Activated T-helper 2 cell treated with anti-CD3 and anti-CD28 coated beads, Interferon-gamma antibody, Interleukin-2, Interleukin-4, amounts not matched to agents 10 μg/mL and 5 μg/mL and 100 μg/mL, durations not matched to agents 14 hours and 24 hours and 36 hours (primary cell): ENCODE results near the gene EZH2. TPM values are rescaled to one million over a fixed set of nuclear protein-coding genes. Genes with fewer than 3 reads are reported as not detected.

Source experiments
- DNase-seq: peaks from one replicate; pipeline ENCODE4 v3.0.0; 2021; ENCODE audit warnings: low spot score
- H3K27ac Mint-ChIP-seq: one replicate; pipeline ENCODE4 v1.8.0; 2021; ENCODE audit warnings: mixed read lengths
- H3K27me3 Mint-ChIP-seq: one replicate; pipeline ENCODE4 v1.8.0; 2021; ENCODE audit warnings: low read depth, mixed read lengths
- H3K36me3 Mint-ChIP-seq: one replicate; pipeline ENCODE4 v1.8.0; 2021; ENCODE audit warnings: low read depth, mixed read lengths
- H3K4me1 Mint-ChIP-seq: one replicate; pipeline ENCODE4 v1.8.0; 2021; ENCODE audit warnings: low read depth, mixed read lengths
- H3K4me3 Mint-ChIP-seq: one replicate; pipeline ENCODE4 v1.8.0; 2021; ENCODE audit warnings: low read depth, mild to moderate bottlenecking, moderate library complexity, mixed read lengths
- H3K9me3 Mint-ChIP-seq: one replicate; pipeline ENCODE4 v1.8.0; 2021; ENCODE audit warnings: mixed read lengths
- intact Hi-C: fragments of 100-400 bp; cut with micrococcal nuclease; formaldehyde crosslinking; loops from one replicate; pipeline ENCODE4 v1.15.1; 2023
- total RNA-seq: library from RNA; stranded (reverse); gene quantifications from 2 replicates; pipeline ENCODE4 v1.2.3, GENCODE V29; 2022

EZH2 gene
- total RNA-seq, 1 donor from 2014 or later: 91.0 TPM

GRCh38 chr7:148814922-148815559 lies 69.0 kb downstream of the EZH2 start:
- no peaks in the 10 kb centered on the region for H3K9me3 Mint-ChIP-seq
- H3K4me3 Mint-ChIP-seq: no peak overlapping the region
- no peaks in the 10 kb centered on the region for H3K27me3 Mint-ChIP-seq
- DNase-seq: no peak
- peaks cover 3% of the 10 kb centered on the region for H3K4me1 Mint-ChIP-seq
- intact Hi-C loops: no loop called here
- H3K27ac Mint-ChIP-seq: no peak overlapping the region
- H3K36me3 Mint-ChIP-seq: peaks cover 88% of the 10 kb centered on the region

- peak overlapping the region; percentile 50 for H3K27ac Mint-ChIP-seq
- intact Hi-C loops: no loop called here
- H3K4me3 Mint-ChIP-seq: no peak overlapping the region
Observed at GRCh38 chr7:148813890-148814289, 70.2 kb downstream of the EZH2 start.

DNA sequence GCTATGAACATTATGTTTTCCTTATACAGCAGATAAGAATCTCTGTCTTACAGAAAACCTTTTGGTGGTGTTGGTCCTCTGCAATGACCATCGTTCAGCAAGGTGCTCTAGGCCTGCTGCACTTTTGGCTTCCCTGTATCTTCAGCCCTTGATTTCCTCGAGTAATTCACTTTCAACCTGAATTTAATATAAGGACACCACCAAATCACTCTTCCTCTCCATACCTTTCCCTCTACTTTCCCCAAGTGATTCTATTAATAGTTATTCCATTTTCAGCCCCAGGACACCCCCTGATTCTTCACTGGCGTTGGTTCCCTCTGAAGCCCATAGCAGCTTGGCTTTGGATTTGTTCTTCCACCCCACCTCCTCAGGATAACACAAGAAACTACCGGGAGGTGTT lies 72.2 kb downstream of the EZH2 start:
- Mint-ChIP-seq H3K36me3 (peaks cover 91% of the 10 kb centered on the region), H3K4me1 (peaks cover 3% of the 10 kb centered on the region), H3K4me3 (no peak overlapping the region), H3K9me3 (no peaks in the 10 kb centered on the region), H3K27ac (peak overlapping the region; percentile 13), H3K27me3 (no peaks in the 10 kb centered on the region)
- DNase-seq: no peak
- intact Hi-C loops: no loop called here

More at GRCh38 chr7:148813890-148814289, 70.2 kb downstream of the EZH2 start:
- no peak for DNase-seq
- H3K9me3 Mint-ChIP-seq: no peaks in the 10 kb centered on the region
- H3K36me3 Mint-ChIP-seq: peaks cover 88% of the 10 kb centered on the region
- peaks cover 3% of the 10 kb centered on the region for H3K4me1 Mint-ChIP-seq
- H3K27me3 Mint-ChIP-seq: no peaks in the 10 kb centered on the region

- no peak for DNase-seq
- no peaks in the 10 kb centered on the region for H3K27me3 Mint-ChIP-seq
- no peak overlapping the region for H3K4me3 Mint-ChIP-seq
- H3K4me1 Mint-ChIP-seq: peaks cover 3% of the 10 kb centered on the region
- peaks cover 91% of the 10 kb centered on the region for H3K36me3 Mint-ChIP-seq
- H3K27ac Mint-ChIP-seq: peak overlapping the region; percentile 15
- intact Hi-C loops: no loop called here
- H3K9me3 Mint-ChIP-seq: no peaks in the 10 kb centered on the region
Observed at GRCh38 chr7:148809856-148810255, 74.2 kb downstream of the EZH2 start.

DNA sequence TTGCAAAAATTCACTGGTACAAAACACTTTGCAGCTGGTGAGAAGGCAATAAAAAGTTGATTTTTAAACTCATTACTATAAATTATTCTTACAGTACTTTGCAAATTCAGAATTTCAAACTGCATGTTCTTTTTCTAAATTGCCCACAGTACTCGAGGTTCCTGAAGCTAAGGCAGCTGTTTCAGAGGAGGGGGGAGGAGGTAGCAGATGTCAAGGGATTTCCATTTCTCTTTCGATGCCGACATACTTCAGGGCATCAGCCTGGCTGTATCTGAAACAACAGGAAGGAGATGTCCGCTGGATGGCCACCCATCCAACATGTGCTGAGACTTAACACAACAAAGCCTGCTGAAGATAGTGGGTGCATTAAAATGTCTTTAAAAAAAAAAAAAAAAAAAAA lies 76.7 kb downstream of the EZH2 start:
- intact Hi-C loops: no loop called here
- Mint-ChIP-seq H3K36me3 (peaks cover 69% of the 10 kb centered on the region), H3K27ac (no peak overlapping the region), H3K4me1 (no peaks in the 10 kb centered on the region), H3K4me3 (no peak overlapping the region), H3K27me3 (no peaks in the 10 kb centered on the region), H3K9me3 (no peaks in the 10 kb centered on the region)
- DNase-seq: no peak

DNA sequence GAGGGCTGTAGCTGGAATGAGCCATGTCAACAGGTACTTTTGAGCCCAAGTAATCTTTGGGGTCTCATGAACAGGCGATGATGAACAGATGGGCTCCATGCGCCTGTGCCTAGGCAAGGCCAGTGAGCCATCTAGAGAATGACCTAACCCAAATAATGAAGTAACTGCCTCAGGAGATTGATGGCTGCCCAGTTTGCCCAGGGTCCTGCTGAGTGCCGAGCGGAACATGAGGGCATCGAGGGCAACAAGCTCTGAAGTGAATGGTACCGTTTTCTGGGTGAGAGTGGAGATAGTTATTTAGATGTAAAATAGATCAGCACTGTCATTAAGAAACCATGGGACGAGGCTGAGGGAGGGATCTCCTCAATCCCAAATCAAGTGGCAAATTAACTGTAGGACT lies 77.9 kb downstream of the EZH2 start:
- Mint-ChIP-seq H3K36me3 (peaks cover 66% of the 10 kb centered on the region), H3K27ac (no peak overlapping the region), H3K9me3 (no peaks in the 10 kb centered on the region), H3K4me3 (no peak overlapping the region), H3K4me1 (no peaks in the 10 kb centered on the region), H3K27me3 (no peaks in the 10 kb centered on the region)
- DNase-seq: no peak
- intact Hi-C loops: no loop called here

- no peaks in the 10 kb centered on the region for H3K4me1 Mint-ChIP-seq
- peak overlapping the region; percentile 34 for H3K27ac Mint-ChIP-seq
- no peaks in the 10 kb centered on the region for H3K27me3 Mint-ChIP-seq
- H3K4me3 Mint-ChIP-seq: no peak overlapping the region
- no peak for DNase-seq
- H3K36me3 Mint-ChIP-seq: peaks cover 64% of the 10 kb centered on the region
- H3K9me3 Mint-ChIP-seq: no peaks in the 10 kb centered on the region
- intact Hi-C loops: no loop called here
Observed at GRCh38 chr7:148804343-148805235, 79.5 kb downstream of the EZH2 start.

DNA sequence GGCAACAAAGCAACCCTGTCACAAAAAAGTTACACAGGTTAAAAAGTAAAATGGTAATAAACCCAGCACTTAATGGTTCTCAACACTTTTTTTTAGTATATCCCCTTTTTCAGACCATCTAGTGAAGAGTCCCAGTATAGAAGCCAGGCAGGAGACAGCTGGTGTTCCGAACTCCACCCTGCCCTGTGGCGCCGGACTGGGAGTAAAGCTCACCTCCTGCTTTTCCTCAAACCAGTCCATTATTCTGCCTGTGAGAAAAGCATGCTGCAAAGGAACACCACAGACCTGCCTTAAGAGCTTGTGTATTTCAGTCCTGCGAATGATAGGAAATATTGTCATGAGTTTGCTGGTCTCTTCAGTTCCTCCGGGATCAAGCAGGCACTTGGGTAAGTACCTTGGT lies 81.0 kb downstream of the EZH2 start:
- Mint-ChIP-seq H3K4me3 (no peak overlapping the region), H3K4me1 (no peaks in the 10 kb centered on the region), H3K36me3 (peaks cover 64% of the 10 kb centered on the region), H3K9me3 (no peaks in the 10 kb centered on the region), H3K27me3 (no peaks in the 10 kb centered on the region), H3K27ac (no peak overlapping the region)
- DNase-seq: no peak
- intact Hi-C loops: no loop called here

DNA sequence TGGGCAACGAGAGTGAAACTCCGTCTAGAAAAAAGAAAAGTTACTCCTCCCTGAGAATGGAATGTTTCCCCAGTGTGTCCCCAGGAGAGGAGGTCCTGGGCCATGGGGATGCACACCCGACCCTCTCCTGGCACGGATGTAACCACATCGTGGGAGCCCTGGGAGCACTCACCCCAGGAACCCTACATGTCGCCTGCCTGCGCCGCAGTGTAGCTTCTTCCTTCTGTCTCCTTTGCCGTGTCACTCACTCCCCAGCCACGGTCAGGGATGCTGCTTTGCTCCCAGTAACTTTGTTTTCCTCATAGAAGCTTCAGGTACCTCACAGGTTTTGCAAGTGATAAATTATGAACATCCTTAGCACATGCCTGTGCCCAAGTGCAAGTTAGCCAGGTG lies 82.0 kb downstream of the EZH2 start:
- no peaks in the 10 kb centered on the region for H3K27me3 Mint-ChIP-seq
- H3K9me3 Mint-ChIP-seq: no peaks in the 10 kb centered on the region
- no peak overlapping the region for H3K4me3 Mint-ChIP-seq
- peaks cover 58% of the 10 kb centered on the region for H3K36me3 Mint-ChIP-seq
- intact Hi-C loops: no loop called here
- no peak overlapping the region for H3K27ac Mint-ChIP-seq
- no peak for DNase-seq
- H3K4me1 Mint-ChIP-seq: no peaks in the 10 kb centered on the region

DNA sequence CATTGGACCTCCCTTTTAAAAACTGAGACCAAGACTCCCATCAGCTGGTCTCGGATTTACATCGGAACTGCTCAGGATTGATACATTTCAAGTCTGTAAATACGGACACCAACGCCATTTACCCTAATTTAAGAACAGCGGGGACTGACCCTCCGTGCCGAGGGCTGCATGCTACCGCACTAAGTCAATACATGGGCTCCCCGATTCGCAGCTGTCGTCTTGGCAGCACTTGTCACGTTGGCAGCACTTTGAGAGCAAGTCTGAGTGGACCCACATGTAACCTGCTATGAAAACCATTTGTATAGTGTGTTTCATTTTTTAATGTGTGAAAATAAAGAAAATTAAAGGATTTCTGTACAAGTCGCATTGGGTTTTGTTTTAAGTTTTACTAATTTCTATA lies 83.4 kb downstream of the EZH2 start:
- DNase-seq: no peak
- H3K4me3 Mint-ChIP-seq: no peak overlapping the region
- H3K27me3 Mint-ChIP-seq: no peaks in the 10 kb centered on the region
- intact Hi-C loops: no loop called here
- peaks cover 56% of the 10 kb centered on the region for H3K36me3 Mint-ChIP-seq
- no peaks in the 10 kb centered on the region for H3K4me1 Mint-ChIP-seq
- H3K9me3 Mint-ChIP-seq: no peaks in the 10 kb centered on the region
- no peak overlapping the region for H3K27ac Mint-ChIP-seq

GRCh38 chr7:148799893-148800555 lies 84.1 kb downstream of the EZH2 start:
- no peak for DNase-seq
- Mint-ChIP-seq H3K4me1 (no peaks in the 10 kb centered on the region), H3K27ac (no peak overlapping the region), H3K36me3 (peaks cover 57% of the 10 kb centered on the region), H3K27me3 (no peaks in the 10 kb centered on the region), H3K4me3 (no peak overlapping the region), H3K9me3 (no peaks in the 10 kb centered on the region)
- intact Hi-C loops: no loop called here

GRCh38 chr7:148796841-148797240 lies 87.2 kb downstream of the EZH2 start:
- H3K27me3 Mint-ChIP-seq: no peaks in the 10 kb centered on the region
- H3K4me3 Mint-ChIP-seq: no peak overlapping the region
- intact Hi-C loops: no loop called here
- H3K27ac Mint-ChIP-seq: no peak overlapping the region
- peaks cover 80% of the 10 kb centered on the region for H3K36me3 Mint-ChIP-seq
- no peaks in the 10 kb centered on the region for H3K9me3 Mint-ChIP-seq
- peaks cover 3% of the 10 kb centered on the region for H3K4me1 Mint-ChIP-seq
- no peak for DNase-seq

- Mint-ChIP-seq H3K9me3 (no peaks in the 10 kb centered on the region), H3K4me3 (no peak overlapping the region), H3K36me3 (peaks cover 83% of the 10 kb centered on the region), H3K4me1 (peaks cover 3% of the 10 kb centered on the region), H3K27me3 (no peaks in the 10 kb centered on the region), H3K27ac (no peak overlapping the region)
- intact Hi-C loops: no loop called here
- DNase-seq: no peak
Observed at GRCh38 chr7:148794476-148794875, 89.6 kb downstream of the EZH2 start.
